GM18526 (cell line): ENCODE data around the gene TCEAL9.

Source experiments
- POLR2A ChIP-seq: IDR thresholded peaks from 3 replicates; pipeline ENCODE4 v1.6.1; 2011; ENCODE audit not compliant: insufficient read length; ENCODE audit errors: extremely low read depth

The TCEAL9 gene

DNA sequence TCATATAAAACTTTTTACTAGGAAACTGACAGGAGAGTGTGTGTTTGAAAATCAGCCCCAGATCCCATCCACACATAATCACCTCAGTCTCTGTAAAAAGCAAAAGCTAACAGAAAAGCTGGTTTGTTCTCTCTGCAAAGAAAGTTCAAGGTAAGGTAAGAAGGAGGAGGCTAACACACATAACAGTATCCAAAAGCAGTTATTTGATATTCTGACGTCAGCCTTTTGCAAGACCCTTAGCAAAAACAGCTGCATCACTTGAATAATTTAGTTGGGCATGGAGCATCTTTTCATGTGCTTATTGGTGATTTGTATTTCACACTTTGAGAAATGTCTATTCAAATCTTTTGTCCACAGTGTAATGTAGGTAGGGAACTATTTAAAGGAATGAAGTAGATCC is 5.5 kb downstream of the TCEAL9 start:
- TF ChIP-seq POLR2A = no peak

GRCh38 chrX:103362474-103362873 is 6.2 kb downstream of the TCEAL9 start:
- TF ChIP-seq POLR2A = no peak

- no peak for TF ChIP-seq POLR2A
These were observed 6.7 kb downstream of the TCEAL9 start for GRCh38 chrX:103363046-103363445.

DNA sequence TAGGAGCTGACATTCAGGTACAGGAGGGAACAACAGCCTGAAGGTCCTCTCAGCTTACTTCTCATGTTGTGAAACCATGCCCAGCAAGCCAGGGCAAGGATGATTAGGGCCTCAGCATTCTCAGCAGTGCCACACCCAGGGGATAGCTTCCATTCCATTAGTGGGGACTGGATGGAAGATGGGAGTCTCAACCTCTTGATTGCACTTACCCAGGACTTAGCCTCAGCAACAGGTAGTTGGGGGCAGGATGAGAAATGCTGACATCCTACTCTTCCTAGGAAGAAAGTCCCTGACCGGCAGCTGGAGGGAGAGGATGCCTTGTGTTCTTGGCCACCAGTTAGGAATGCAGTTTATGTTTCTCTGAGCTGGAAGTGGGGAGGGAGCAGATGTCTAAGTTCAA is 11.2 kb downstream of the TCEAL9 start:
- TF ChIP-seq POLR2A = no peak

DNA sequence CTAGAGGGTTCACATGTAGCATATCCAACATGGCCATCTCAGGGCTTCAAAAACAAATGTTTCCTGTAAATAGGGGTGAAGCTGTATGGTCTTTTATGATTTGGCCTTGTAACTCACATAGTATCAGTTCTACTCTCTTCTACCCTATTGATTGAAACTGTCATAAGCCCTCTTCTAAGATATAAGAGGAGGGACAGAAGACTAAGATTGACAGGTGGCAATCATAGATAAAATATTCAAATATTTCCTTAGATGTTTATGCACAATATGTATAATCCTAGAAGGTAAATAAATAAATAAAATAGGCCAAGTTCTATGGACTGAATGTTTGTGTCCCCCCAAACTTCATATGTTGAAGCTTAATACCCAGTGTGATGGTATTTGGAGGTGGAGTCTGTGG is 13.2 kb downstream of the TCEAL9 start:
- no peak for TF ChIP-seq POLR2A

DNA sequence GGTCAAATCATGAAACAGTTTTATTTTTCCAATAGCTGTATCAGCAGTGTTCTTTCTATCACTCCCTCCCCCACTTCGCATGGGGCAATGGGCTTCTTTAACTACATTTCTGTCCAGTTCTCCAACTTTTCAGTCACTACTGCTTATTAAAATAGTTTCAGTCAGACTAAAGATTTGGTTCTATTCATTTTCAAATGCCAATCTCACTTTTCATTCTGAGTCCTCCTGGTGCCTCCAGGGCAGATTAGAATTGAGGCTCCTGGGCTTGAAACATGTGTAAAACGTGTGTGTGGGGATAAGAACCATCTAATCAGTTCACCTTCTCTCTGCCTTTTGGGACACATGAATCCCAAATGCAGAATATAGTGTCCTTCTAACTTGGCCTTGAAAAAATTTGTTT is 16.6 kb downstream of the TCEAL9 start:
- no peak for TF ChIP-seq POLR2A

GRCh38 chrX:103373581-103373980 is 17.3 kb downstream of the TCEAL9 start:
- TF ChIP-seq POLR2A = no peak

GRCh38 chrX:103376118-103376978 is 20.0 kb downstream of the TCEAL9 start, which contains the start of gene BEX3:
TSS of gene BEX3 (plus strand) at chrX:103376538. CDS start at chrX:103377522, 984 bp downstream.
- TF ChIP-seq POLR2A = no peak

DNA sequence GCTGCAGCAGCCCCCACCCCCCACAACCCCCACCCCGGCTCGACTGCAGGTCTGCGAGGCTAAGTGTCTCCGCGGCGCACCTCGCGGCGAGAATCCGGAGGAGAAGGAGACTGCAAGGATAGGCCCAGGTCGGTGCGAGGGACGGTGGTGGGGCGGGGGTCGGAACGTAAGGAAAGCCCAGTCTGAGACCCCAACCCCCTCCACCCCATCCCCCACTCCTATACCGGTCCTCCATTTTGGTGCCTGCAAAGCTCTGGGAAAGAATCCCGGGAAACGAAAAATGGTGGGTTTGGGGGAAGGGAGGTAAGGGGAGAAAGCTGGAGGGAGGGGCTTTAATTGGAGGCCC is 20.6 kb downstream of the TCEAL9 start:
- no peak for TF ChIP-seq POLR2A

DNA sequence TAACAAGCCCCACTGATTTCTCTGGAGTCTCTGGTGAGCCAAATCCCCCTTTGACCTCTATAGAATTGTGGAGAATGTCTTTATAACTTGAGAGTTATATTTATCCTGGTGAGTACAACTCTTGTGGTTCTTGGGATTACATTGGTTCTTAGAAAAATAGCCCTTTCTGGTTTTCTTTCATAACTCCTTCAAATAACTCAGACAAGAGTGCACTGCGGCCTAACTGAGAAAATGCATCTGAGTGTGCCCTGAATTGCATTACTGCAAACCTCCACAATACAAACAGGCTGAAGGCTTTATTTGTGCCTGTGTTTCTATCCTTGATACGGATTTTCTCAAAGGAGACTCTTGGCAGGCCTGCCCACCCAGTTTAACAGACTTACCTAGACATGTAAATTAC is 22.7 kb downstream of the TCEAL9 start:
- TF ChIP-seq POLR2A = no peak

DNA sequence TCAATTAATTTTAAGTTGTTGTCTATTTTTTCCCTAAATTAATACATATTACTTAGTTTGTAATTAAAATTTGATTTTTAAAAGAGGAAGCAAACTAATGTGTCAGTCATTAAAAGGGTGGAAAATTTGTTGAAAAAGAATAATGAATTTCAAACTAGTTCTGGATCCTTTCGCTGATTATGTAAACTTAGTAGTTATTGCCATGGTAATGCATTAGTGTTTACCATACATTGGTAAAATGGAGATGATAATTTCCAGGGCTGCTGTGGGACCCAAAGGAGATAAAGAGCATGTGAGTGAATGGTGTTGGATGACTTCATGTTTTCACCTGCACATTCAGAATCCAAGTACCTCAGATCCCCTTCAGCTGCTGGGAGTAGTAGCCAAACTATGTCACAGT is 26.6 kb downstream of the TCEAL9 start:
- no peak for TF ChIP-seq POLR2A

DNA sequence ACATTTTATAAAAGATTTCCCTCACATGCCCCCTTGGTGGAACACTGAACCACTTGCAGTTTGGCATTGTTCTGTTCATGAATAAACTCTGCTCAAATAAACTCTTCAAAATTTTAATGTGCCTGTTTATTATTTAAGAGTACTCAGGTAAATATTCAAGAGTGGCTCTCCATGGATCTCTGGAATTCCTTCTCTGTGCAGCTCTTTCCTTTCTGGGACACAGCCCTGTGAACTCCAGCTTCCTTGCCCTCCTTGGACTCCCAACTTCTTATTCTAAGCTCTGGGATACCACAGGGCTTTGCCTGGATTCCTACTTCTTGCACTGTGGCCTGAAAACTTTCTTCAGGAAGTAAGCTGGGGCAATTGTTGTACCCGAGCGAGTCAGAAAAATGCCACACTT is 28.4 kb downstream of the TCEAL9 start:
- TF ChIP-seq POLR2A = no peak

- no peak for TF ChIP-seq POLR2A
These were observed 30.0 kb downstream of the TCEAL9 start for GRCh38 chrX:103386332-103386731.

DNA sequence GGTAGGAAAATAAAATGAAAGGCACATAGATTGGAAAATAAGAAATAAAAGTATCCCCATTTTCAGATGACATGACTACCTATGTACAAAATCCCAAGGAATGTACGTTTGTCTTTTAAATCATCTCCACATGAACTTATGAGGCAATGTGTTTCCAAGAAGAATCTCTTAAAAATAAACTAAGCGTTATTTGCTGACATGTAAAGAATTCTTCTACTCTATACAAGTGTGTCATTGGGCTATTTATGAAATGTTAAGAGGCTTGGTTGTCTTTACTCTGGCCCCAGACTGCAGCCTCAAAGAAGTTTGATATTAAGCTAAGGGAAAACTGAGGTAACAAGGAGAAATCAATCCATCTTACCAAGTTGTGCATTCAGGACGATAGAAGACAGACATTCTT is 37.2 kb downstream of the TCEAL9 start:
- TF ChIP-seq POLR2A = no peak

- TF ChIP-seq POLR2A = no peak
These were observed 39.9 kb downstream of the TCEAL9 start for GRCh38 chrX:103396186-103396585.

DNA sequence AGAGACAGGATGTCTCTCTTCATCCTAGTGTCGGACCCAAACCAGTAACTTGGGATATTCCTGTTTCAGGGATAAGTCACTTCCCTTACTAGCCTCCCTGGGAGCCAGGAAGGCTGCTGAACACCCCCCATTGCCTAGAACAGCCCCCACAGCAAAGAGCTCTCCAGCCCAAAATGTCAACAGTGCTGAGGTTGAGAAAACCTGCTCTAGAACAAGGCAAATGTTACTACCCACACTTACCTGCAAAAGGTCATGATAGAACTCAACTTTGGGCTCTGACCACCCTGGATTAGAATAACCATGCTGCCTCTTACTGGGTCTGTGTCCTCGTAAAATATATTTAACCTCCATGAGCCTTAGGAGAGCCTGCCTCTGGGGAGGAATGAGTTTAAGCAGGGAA is 40.4 kb downstream of the TCEAL9 start:
- TF ChIP-seq POLR2A = no peak

- TF ChIP-seq POLR2A = no peak
These were observed 41.4 kb downstream of the TCEAL9 start for GRCh38 chrX:103397707-103398106.
